PC-3 (cell line): ENCODE results near the gene ZNF611. TPM values are rescaled to one million over a fixed set of nuclear protein-coding genes. Genes with fewer than 3 reads are reported as not detected.
"Not testable (repeated sequence)": the region's sequence is repeated elsewhere in the genome, so short reads cannot be mapped to it uniquely, and the experiment has no call there.

Source experiments
- ATAC-seq: fragments of 200-7000 bp; cut with Tn5 transposase; 2 replicates; pipeline ENCODE4 v1.9.1; 2020; ENCODE audit warnings: mild to moderate bottlenecking, moderate library complexity
- BruUV-seq: library from RNA; stranded (reverse); fragments of 400-500 nt; replicated peaks from 2 replicates; lab custom pipeline; 2021; lab: Mats Ljungman, UMichigan
- CTCF ChIA-PET: fragments of 300-600 bp; sonication (Branson Sonifier 250); formaldehyde crosslinking; loops from one replicate; lab custom pipeline; 2022; ENCODE audit warnings: antibody characterized with exemption; lab: Charles Lee
- POLR2A ChIA-PET: fragments of 300-600 bp; sonication (Branson Sonifier 250); formaldehyde crosslinking; loops from one replicate; lab custom pipeline; 2022; ENCODE audit warnings: antibody characterized with exemption; ENCODE audit not compliant: unreplicated experiment; lab: Charles Lee
- DNase-seq: peaks from one replicate; pipeline ENCODE4 v3.0.0-alpha.2; 2015
- H2AFZ ChIP-seq: fragments of 300-600 bp; sonication (generic); 2 replicates; pipeline ENCODE4 v1.6.0; 2016; ENCODE audit warnings: antibody characterized with exemption, low read length
- H3F3A ChIP-seq: fragments of 300-600 bp; sonication (generic); one replicate; pipeline ENCODE4 v1.6.0; 2017; ENCODE audit warnings: antibody characterized with exemption, low read length, control low read depth, mild to moderate bottlenecking; ENCODE audit not compliant: unreplicated experiment
- H3K27ac ChIP-seq: fragments of 300-600 bp; sonication (generic); 2 replicates; pipeline ENCODE4 v1.5.1; 2016; ENCODE audit warnings: mild to moderate bottlenecking, low read length
- H3K27me3 ChIP-seq: fragments of 300-600 bp; sonication (generic); 2 replicates; pipeline ENCODE4 v1.6.1; 2016; ENCODE audit warnings: low read length, mixed read lengths
- H3K36me3 ChIP-seq: fragments of 300-600 bp; sonication (generic); 2 replicates; pipeline ENCODE4 v1.6.1; 2016; ENCODE audit warnings: low read depth, mixed run types, low read length, mixed read lengths
- H3K4me1 ChIP-seq: fragments of 300-600 bp; sonication (generic); 2 replicates; pipeline ENCODE4 v1.5.1; 2016; ENCODE audit warnings: low read length; ENCODE audit not compliant: insufficient read depth
- H3K4me2 ChIP-seq: fragments of 300-600 bp; sonication (generic); 2 replicates; pipeline ENCODE4 v1.6.0; 2016; ENCODE audit warnings: low read length
- H3K4me3 ChIP-seq: fragments of 300-600 bp; sonication (generic); 2 replicates; pipeline ENCODE4 v1.5.1; 2016; ENCODE audit warnings: mild to moderate bottlenecking, low read length, mixed read lengths
- H3K79me2 ChIP-seq: fragments of 300-600 bp; sonication (generic); 2 replicates; pipeline ENCODE4 v1.6.1; 2017; ENCODE audit warnings: low read length, mixed read lengths
- H3K9ac ChIP-seq: fragments of 300-600 bp; sonication (generic); 2 replicates; pipeline ENCODE4 v1.6.0; 2016; ENCODE audit warnings: mild to moderate bottlenecking, low read length
- H3K9me2 ChIP-seq: fragments of 300-600 bp; sonication (generic); replicated peaks from 2 replicates; pipeline ENCODE4 v1.6.1; 2016; ENCODE audit warnings: mixed run types, low read length, mixed read lengths
- H3K9me3 ChIP-seq: fragments of 300-600 bp; sonication (generic); 2 replicates; pipeline ENCODE4 v1.6.1; 2016; ENCODE audit warnings: low read length, mixed read lengths
- H4K20me1 ChIP-seq: fragments of 300-600 bp; sonication (generic); 2 replicates; pipeline ENCODE4 v1.6.1; 2016; ENCODE audit warnings: low read length, mixed read lengths
- EZH2 ChIP-seq: fragments of 300-600 bp; sonication (generic); IDR thresholded peaks from one replicate; pipeline ENCODE4 v1.6.1; 2017; ENCODE audit warnings: antibody characterized with exemption, mild to moderate bottlenecking, low read length; ENCODE audit not compliant: unreplicated experiment
- EZH2phosphoT487 ChIP-seq: fragments of 300-600 bp; sonication (generic); IDR thresholded peaks from 2 replicates; pipeline ENCODE4 v1.6.1; 2018; ENCODE audit warnings: mild to moderate bottlenecking, antibody characterized with exemption, low read length, borderline replicate concordance
- intact Hi-C: fragments of 100-400 bp; cut with micrococcal nuclease; formaldehyde crosslinking; loops from 2 replicates; pipeline ENCODE4 v1.9.0; 2023
- total RNA-seq: library from RNA; depleted of rRNA; stranded (reverse); fragments of >200 nt; gene quantifications from 2 replicates; pipeline ENCODE4 v1.2.3, GENCODE V29; 2014
- TF ChIP-seq, protein P1 (sequence below): fragments of 300-600 bp; sonication (generic); conservative IDR thresholded peaks from 2 replicates; pipeline ENCODE4 v1.5.1; 2017; ENCODE audit warnings: antibody characterized with exemption, low read depth, mild to moderate bottlenecking, low read length

Gene ZNF611
- total RNA-seq, 1 experiment from 2014 or later: 8.4 TPM

DNA sequence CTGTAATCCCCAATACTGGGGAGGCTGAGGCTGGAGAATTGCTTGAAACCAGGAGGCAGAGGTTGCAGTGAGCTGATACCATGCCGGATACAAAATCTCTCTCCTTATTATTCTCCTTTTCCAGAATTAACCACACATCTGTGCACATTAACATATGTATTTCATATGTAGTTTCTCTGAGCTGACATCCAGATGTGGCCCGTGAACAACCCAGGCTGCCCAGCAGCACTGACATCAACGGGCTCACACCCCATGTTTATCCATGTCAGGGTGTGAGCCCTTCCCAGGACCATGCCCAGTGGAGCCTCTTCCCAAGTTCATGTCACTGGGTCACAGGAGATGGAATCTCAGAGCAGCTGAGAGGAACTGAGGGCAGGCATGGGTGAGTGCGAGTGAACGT is 19.5 kb downstream of the ZNF611 start:
- H3K27me3 ChIP-seq, H3F3A ChIP-seq, H3K4me3 ChIP-seq, CTCF ChIA-PET, H2AFZ ChIP-seq, H4K20me1 ChIP-seq, ATAC-seq, H3K9me3 ChIP-seq, intact Hi-C loops, BruUV-seq, H3K79me2 ChIP-seq, H3K9me2 ChIP-seq, DNase-seq: not testable (repeated sequence)
- POLR2A ChIA-PET: interaction anchor here (0.6 kb wide), 1 partner anchor 20 kb away, joined by 3 read pairs; no protein-coding TSS in a partner anchor
- Histone ChIP-seq H3K36me3 (peaks cover 50% of the 10 kb centered on the region), H3K4me2 (peak overlapping the region; percentile 66), H3K9ac (peak overlapping the region; percentile 67), H3K4me1 (peaks cover 21% of the 10 kb centered on the region), H3K27ac (peak overlapping the region; percentile 94)

DNA sequence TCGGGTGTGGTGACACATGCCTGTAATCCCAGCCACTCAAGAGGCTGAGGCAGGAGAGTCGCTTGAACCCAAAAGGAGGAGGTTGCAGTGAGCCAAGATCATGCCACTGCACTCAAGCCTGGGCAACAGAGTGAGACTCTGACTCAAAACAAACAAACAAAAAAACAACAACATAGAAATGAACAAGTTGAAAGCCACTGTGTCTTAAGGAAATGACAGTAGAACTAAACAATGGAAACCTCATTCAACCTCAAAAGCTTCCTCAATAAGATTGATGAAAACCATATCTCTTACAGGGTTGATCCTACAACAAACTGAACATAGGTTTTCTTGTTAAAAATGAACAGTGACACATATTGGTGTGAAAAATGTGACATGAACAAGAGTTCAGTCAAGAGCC is 21.8 kb downstream of the ZNF611 start:
- intact Hi-C loops, H3K9me2 ChIP-seq, DNase-seq, H3K27ac ChIP-seq, H3K27me3 ChIP-seq, POLR2A ChIA-PET, H2AFZ ChIP-seq, H4K20me1 ChIP-seq, H3K9ac ChIP-seq, BruUV-seq, H3K9me3 ChIP-seq, H3K4me2 ChIP-seq, CTCF ChIA-PET, ATAC-seq, H3F3A ChIP-seq, H3K4me3 ChIP-seq, H3K79me2 ChIP-seq: not testable (repeated sequence)
- Histone ChIP-seq H3K4me1 (peaks cover 21% of the 10 kb centered on the region), H3K36me3 (peaks cover 56% of the 10 kb centered on the region)

DNA sequence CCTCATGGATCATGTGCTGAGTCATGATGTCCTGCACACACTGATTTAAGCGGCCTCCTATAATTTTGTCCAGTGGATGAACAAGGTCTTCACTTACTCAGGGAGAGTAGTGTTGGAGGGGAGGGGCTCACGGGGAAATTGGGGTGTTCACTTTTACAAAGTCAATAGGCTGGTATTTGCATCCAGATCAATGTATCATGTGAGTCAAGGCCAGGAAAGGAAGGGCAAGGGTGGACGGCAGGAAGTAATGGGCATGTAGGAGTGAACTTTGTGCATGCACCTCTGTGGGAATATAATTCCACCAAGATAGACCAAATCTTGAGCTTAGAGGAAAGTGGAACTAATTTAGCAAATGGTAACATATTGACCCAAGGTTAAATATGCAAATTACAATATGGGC is 23.2 kb downstream of the ZNF611 start:
- BruUV-seq, H3K9ac ChIP-seq, H4K20me1 ChIP-seq, H3K79me2 ChIP-seq, ATAC-seq, H3K9me2 ChIP-seq, H3K27me3 ChIP-seq, H2AFZ ChIP-seq, H3F3A ChIP-seq, H3K9me3 ChIP-seq, DNase-seq, POLR2A ChIA-PET, CTCF ChIA-PET, H3K4me2 ChIP-seq, H3K27ac ChIP-seq, intact Hi-C loops, H3K4me3 ChIP-seq: not testable (repeated sequence)
- Histone ChIP-seq H3K4me1 (peaks cover 17% of the 10 kb centered on the region), H3K36me3 (peaks cover 64% of the 10 kb centered on the region)

DNA sequence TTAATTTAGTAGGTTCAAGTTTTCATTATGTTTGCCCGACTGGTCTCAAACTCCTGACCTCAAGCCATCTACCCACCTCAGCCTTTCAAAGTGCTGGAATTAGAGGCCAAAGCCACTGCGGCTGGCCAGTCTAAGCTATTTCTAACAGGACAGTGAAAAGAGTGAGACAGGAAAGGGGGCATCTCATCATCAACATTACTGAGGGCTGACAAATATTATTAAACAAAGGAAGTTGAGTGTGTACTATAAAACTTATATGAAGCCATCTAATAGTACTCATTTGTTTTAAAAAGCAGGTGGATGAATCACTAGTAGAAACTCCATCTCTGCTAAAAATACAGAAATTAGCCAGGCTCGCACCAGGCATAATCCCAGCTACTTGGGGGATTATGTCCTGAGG is 24.3 kb downstream of the ZNF611 start:
- peak; percentile 93 for ATAC-seq
- no TSS peak for BruUV-seq
- intact Hi-C loops: no loop called here

DNA sequence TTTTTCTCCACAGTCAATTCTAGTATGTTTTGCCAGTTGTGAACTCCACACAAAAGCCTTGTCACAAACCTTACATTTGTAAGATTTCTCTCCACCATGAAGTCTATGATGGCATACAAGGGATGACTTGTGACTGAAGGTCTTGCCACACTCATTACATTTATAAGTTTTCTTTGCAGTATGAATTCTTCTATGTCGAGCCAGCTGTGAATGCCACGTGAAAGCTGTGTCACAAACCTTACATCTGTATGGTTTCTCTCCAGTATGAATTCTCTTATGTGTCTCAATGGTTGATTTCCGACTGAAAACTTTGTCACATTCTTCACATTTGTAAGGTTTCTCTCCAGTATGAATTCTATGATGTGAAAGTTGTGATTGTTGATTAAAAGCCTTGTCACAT is 29.2 kb downstream of the ZNF611 start:
- DNase-seq, CTCF ChIA-PET, ATAC-seq, H3K4me2 ChIP-seq, H3K4me1 ChIP-seq, POLR2A ChIA-PET, intact Hi-C loops, H3K9ac ChIP-seq, H3K27me3 ChIP-seq, H3F3A ChIP-seq, H3K4me3 ChIP-seq, H3K9me2 ChIP-seq, H2AFZ ChIP-seq, H4K20me1 ChIP-seq, H3K79me2 ChIP-seq, H3K27ac ChIP-seq: not testable (repeated sequence)
- H3K36me3 ChIP-seq: peaks cover 47% of the 10 kb centered on the region
- BruUV-seq: TSS peak; percentile 7
- H3K9me3 ChIP-seq: peaks cover 32% of the 10 kb centered on the region

More for the DNA sequence above, 24.3 kb downstream of the ZNF611 start:
- TF ChIP-seq EZH2phosphoT487 (no peak), EZH2 (no peak)
- TF ChIP-seq, protein P1, sequence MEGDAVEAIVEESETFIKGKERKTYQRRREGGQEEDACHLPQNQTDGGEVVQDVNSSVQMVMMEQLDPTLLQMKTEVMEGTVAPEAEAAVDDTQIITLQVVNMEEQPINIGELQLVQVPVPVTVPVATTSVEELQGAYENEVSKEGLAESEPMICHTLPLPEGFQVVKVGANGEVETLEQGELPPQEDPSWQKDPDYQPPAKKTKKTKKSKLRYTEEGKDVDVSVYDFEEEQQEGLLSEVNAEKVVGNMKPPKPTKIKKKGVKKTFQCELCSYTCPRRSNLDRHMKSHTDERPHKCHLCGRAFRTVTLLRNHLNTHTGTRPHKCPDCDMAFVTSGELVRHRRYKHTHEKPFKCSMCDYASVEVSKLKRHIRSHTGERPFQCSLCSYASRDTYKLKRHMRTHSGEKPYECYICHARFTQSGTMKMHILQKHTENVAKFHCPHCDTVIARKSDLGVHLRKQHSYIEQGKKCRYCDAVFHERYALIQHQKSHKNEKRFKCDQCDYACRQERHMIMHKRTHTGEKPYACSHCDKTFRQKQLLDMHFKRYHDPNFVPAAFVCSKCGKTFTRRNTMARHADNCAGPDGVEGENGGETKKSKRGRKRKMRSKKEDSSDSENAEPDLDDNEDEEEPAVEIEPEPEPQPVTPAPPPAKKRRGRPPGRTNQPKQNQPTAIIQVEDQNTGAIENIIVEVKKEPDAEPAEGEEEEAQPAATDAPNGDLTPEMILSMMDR: no peak
- Histone ChIP-seq H3K36me3 (peaks cover 75% of the 10 kb centered on the region), H4K20me1 (no peaks in the 10 kb centered on the region), H3K27me3 (no peaks in the 10 kb centered on the region), H3K4me3 (no peak overlapping the region), H3F3A (no peaks in the 10 kb centered on the region), H3K4me1 (peaks cover 6% of the 10 kb centered on the region), H3K9me3 (peaks cover 16% of the 10 kb centered on the region), H3K4me2 (no peak overlapping the region), H2AFZ (no peak overlapping the region), H3K79me2 (no peaks in the 10 kb centered on the region), H3K9me2 (no peaks in the 10 kb centered on the region), H3K9ac (no peak overlapping the region), H3K27ac (peak overlapping the region; percentile 26; the same call in 1 of the 2 replicates)
- POLR2A ChIA-PET: interaction anchor here (0.6 kb wide), 1 partner anchor 539 kb away, joined by 3 read pairs; the partner anchor contains the start of gene ZNF836
- peak; percentile 21 for DNase-seq
- CTCF ChIA-PET: no interaction called here
